ENCODE results near the gene GLRA3. TPM values are rescaled to one million over a fixed set of nuclear protein-coding genes. Genes with fewer than 3 reads are reported as not detected.
A peak's percentile ranks its signal among the peaks of the same experiment; 100 is the strongest.

Gene GLRA3
- total RNA-seq, 1 donor from 2014 or later, result not detected

DNA sequence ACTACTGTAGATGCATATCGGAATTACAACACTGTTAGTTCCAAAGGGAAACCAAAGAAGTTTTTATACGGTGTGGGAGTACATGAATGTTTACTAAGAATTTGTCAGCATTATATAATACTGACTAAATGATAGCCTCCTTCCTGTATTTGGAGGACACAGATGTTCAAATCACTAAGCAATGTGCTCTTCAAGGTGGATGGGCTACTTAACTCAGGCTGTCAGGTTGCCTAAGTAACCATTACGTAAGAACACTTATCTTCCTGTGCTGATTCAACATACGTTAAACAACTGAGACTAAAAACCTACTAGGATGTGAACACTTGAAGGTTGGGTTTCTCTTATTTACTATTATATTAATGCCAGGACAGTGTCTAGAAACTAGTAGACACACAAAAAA is 224.8 kb downstream of the GLRA3 start:
- no peak overlapping the region for H3K4me3 Mint-ChIP-seq
- no peak for DNase-seq
- no peaks in the 10 kb centered on the region for H3K9me3 Mint-ChIP-seq
- no peaks in the 10 kb centered on the region for H3K4me1 Mint-ChIP-seq
- intact Hi-C loops (cut with micrococcal nuclease), result no loop called here
- H3K36me3 Mint-ChIP-seq (ENCODE audit: low read depth), result no peaks in the 10 kb centered on the region
- H3K27ac Mint-ChIP-seq, result no peak overlapping the region
- H3K27me3 Mint-ChIP-seq, result peaks cover 3% of the 10 kb centered on the region

DNA sequence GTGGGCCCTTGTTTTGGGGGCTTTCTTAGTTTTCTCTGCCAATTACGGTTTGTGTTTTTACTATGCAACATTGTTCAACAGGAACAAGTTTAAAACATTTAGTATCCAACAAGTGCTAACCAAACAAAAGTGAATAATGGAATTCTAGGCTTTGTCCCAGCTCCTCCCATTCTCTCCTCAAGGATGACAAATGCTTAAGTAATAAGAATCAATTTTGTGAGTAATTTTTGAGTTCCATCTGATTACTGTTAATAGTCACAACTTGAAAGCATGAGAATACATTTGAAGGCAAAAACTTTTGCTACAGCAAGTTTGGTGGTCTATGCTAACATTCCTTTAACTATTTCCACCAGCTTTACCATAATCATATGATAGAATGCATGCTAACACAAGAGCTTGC is 228.7 kb downstream of the GLRA3 start:
- peaks cover 2% of the 10 kb centered on the region for H3K27me3 Mint-ChIP-seq
- no peaks in the 10 kb centered on the region for H3K4me1 Mint-ChIP-seq
- H3K4me3 Mint-ChIP-seq, result no peak overlapping the region
- DNase-seq, result no peak
- H3K36me3 Mint-ChIP-seq (ENCODE audit: low read depth), result no peaks in the 10 kb centered on the region
- H3K9me3 Mint-ChIP-seq, result no peaks in the 10 kb centered on the region
- no peak overlapping the region for H3K27ac Mint-ChIP-seq
- intact Hi-C loops (cut with micrococcal nuclease), result no loop called here

DNA sequence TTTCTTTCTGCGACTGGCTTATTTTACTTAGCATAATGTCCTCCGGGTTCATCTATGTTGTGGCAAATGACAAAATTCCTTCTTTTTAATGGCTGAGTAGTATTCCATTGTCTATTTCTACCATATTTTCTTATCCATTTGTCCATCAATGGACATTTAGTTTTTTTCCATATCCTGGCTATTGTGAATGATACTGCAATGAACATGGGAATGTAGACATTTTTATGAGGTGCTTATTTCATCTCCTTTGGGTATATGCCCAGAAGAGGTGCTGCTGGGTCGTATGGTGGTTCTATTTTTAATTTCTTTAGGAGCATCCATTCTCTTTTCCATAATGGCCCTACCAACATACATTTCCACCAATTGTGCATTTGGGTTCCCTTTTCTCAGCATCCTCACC is 230.2 kb downstream of the GLRA3 start:
- peaks cover 2% of the 10 kb centered on the region for H3K27me3 Mint-ChIP-seq

DNA sequence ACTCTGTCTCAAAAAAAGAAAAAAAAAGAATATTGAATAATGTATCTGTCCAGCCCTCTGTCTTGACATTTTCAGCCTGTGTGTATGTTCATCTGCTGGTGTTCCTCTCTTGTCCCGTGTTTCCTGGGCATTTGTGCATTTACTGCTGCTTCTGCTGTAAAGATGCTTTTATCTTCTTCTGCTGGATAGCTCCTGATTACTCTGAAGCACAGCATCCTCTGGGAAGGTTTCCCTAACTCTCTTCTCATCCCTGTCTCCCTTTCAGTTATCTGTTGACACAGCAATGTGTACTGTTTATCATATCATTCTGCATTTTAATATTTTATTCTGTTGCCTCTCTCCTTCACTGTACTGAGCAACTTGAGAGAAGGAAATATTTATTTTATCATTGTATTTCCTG is 232.5 kb downstream of the GLRA3 start:
- H3K27ac Mint-ChIP-seq, result no peak overlapping the region
- intact Hi-C loops (cut with micrococcal nuclease), result no loop called here
- no peaks in the 10 kb centered on the region for H3K9me3 Mint-ChIP-seq

More for the DNA sequence above, 230.2 kb downstream of the GLRA3 start:
- no peak for DNase-seq
- no peak overlapping the region for H3K27ac Mint-ChIP-seq
- H3K9me3 Mint-ChIP-seq, result no peaks in the 10 kb centered on the region
- intact Hi-C loops (cut with micrococcal nuclease), result no loop called here
- no peak overlapping the region for H3K4me3 Mint-ChIP-seq
- no peaks in the 10 kb centered on the region for H3K36me3 Mint-ChIP-seq (ENCODE audit: low read depth)
- no peaks in the 10 kb centered on the region for H3K4me1 Mint-ChIP-seq

DNA sequence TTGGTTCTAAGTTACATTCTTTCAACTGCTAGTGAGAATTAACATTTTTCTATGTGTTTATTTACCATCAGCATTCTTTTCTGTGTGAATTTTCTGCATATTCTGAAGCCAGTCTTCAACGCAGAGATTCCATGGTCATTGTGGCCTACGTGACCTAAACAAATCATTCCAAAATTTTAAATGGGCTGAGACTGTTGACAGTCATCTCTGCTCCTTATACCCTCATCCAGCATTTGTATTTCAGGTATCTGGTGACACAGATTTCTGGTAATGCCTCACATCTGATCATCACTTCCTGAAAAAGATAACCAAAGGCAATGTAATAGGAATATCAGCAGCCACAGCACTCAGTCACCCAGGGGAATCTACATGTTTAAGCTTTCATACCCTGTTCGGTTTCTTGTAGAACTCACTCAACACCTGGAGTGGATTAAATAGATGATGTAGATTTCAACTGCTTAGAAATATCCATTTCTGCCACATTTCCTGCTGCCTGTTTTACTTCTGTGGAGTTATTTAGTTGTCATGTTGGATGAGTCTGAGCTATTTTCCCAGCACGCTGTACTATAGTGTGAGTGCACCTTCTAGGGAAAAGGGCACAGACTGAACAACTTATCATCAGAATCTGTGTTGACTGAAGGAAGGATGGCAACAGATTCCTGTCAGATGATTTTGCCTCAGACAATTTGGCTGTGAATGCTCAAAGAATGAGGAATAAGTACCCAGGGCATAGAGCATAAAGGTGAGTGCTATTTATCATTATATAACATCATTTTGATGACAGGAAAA is 233.7 kb downstream of the GLRA3 start:
- Mint-ChIP-seq H3K9me3 (no peaks in the 10 kb centered on the region), H3K36me3 (ENCODE audit: low read depth) (no peaks in the 10 kb centered on the region), H3K27ac (no peak overlapping the region), H3K4me3 (no peak overlapping the region), H3K27me3 (no peaks in the 10 kb centered on the region), H3K4me1 (peaks cover 7% of the 10 kb centered on the region)
- intact Hi-C loops (cut with micrococcal nuclease), result no loop called here
- no peak for DNase-seq

More for the DNA sequence above, 232.5 kb downstream of the GLRA3 start:
- no peak overlapping the region for H3K4me3 Mint-ChIP-seq
- no peaks in the 10 kb centered on the region for H3K36me3 Mint-ChIP-seq (ENCODE audit: low read depth)
- H3K4me1 Mint-ChIP-seq, result peaks cover 4% of the 10 kb centered on the region
- no peaks in the 10 kb centered on the region for H3K27me3 Mint-ChIP-seq
- DNase-seq, result no peak

DNA sequence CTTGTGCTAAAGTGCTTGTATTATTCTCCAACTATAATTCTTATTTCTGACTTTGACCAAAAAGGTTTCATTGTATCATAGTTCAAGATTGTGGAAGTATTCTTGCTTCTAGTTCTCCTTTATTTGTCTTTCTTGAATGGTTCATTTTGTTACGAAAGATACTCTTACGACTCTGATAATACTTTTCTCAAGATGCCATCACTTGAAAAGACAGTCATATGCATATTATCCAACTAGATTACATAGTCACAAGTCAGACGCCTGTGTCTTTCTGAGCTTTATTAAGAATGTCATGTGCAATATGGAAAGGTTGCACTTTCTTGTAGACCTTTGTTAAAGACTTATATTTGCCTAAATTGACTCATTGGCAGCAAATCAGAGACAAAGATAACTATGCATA is 235.3 kb downstream of the GLRA3 start:
- H3K9me3 Mint-ChIP-seq, result no peaks in the 10 kb centered on the region
- no peak overlapping the region for H3K4me3 Mint-ChIP-seq
- DNase-seq, result no peak
- intact Hi-C loops (cut with micrococcal nuclease), result no loop called here
- H3K27ac Mint-ChIP-seq, result no peak overlapping the region
- peaks cover 7% of the 10 kb centered on the region for H3K4me1 Mint-ChIP-seq
- no peaks in the 10 kb centered on the region for H3K36me3 Mint-ChIP-seq (ENCODE audit: low read depth)
- H3K27me3 Mint-ChIP-seq, result no peaks in the 10 kb centered on the region

DNA sequence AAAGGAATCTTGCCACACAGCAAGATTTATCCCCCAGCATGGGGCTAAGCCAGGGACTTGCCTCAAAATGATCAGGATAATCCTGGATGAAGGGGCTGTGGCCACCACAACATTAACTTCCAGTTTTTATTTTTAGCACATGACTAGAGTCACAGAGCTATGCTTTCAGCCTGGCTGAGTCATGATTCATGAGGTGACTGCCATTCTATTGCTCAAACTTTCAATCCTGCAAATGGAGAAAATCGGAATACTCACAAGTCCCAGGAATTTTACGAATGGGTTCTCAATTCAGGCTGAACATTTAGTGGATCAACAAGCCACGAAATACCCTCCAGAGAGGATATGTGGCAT is 236.1 kb downstream of the GLRA3 start:
- Mint-ChIP-seq H3K9me3 (no peaks in the 10 kb centered on the region), H3K36me3 (ENCODE audit: low read depth) (no peaks in the 10 kb centered on the region), H3K4me3 (no peak overlapping the region), H3K27ac (no peak overlapping the region), H3K27me3 (no peaks in the 10 kb centered on the region), H3K4me1 (peaks cover 7% of the 10 kb centered on the region)
- DNase-seq, result no peak
- intact Hi-C loops (cut with micrococcal nuclease), result no loop called here

DNA sequence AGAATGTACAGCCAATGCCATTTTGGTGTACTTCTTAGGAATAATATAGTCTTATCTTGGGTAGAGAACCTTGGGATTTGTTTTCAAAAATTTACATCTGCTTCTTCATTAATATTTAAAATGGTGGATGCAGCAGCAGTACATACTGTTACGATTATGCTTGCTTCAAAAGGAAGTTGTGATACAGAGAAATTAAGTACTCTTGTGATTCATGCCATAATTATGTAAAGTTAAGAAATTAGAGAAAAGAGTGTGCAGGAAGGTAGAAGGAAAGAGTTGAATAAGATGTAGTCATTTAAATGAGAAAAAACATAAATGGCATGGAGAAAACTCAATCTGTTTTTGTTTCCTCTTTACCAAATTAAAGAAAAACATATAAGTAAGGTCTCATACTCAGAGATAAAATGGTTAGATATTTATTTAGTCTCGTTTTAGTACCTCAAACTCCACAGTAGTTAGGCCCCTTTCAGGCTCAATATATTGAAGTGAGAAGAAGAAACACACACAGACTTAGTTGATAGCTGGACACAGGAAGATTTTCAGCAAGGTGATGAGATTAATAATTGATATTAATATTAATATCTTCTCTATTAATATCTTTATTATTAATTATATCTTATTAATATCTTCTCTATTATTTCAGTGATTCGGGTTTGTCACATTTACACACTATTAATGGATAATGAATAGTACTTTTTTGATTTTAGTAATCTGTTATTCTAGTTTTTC is 236.6 kb downstream of the GLRA3 start:
- H3K9me3 Mint-ChIP-seq, result no peaks in the 10 kb centered on the region
- H3K27ac Mint-ChIP-seq, result no peak overlapping the region
- DNase-seq, result no peak
- H3K4me3 Mint-ChIP-seq, result no peak overlapping the region
- no peaks in the 10 kb centered on the region for H3K27me3 Mint-ChIP-seq
- intact Hi-C loops (cut with micrococcal nuclease), result no loop called here
- H3K4me1 Mint-ChIP-seq, result peaks cover 7% of the 10 kb centered on the region
- no peaks in the 10 kb centered on the region for H3K36me3 Mint-ChIP-seq (ENCODE audit: low read depth)

DNA sequence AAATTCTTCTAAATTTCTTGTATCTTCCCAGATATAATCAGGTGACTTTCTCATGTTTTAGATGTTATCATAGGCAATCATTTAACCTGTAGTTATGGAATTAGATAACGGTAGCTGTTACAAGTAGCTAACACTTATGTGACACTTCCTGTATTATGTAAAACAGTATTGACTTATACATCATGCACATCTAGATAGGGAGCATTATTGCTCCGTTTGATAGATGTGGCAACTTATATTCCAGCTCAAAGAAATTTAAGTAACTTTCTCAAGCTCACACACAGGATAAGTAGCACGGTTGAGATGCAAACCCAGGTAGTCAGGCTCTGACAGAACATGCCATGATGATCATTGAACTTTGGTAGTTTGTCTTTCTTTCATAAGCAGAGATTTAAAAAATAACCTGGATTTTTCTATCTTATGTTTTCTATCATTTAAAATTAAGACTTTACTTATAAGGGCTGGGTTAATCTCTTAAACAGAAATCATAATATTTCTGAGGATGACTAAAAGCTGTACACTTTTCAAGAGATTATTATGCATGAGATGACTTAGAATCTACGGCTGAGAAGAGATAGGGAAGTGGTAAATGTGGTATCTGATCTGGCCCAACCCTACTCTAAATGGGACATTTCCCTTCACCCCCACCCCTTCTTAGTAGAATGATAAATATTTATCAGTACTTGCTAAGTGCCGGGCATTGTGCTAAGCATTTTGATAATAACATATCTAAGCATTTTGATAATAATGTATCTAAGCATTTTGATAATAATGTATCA is 237.6 kb downstream of the GLRA3 start:
- Mint-ChIP-seq H3K4me3 (peak overlapping the region; percentile 3), H3K4me1 (peaks cover 7% of the 10 kb centered on the region), H3K27me3 (no peaks in the 10 kb centered on the region), H3K27ac (no peak overlapping the region), H3K36me3 (ENCODE audit: low read depth) (no peaks in the 10 kb centered on the region), H3K9me3 (no peaks in the 10 kb centered on the region)
- intact Hi-C loops (cut with micrococcal nuclease), result no loop called here
- peak; percentile 56 for DNase-seq

DNA sequence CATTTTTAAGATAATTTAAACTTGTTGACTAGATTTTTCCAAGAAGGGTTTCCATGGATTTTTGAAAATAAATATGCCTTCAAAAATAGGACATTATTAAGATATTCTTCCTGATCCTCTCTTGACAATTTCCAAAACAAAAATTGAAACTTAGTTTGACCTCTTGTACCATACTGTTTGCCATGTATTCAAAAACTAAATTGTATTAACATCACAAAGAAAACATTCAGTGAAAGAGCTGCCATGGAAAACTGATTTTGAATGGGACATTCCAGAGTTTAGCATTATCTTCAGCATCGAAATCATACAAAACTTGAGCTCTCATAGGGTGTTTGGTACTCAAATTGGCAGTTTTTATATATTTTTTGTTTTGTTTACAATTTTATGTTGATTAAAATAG is 238.7 kb downstream of the GLRA3 start:
- H3K9me3 Mint-ChIP-seq, result no peaks in the 10 kb centered on the region
- no peaks in the 10 kb centered on the region for H3K36me3 Mint-ChIP-seq (ENCODE audit: low read depth)
- H3K27ac Mint-ChIP-seq, result no peak overlapping the region
- peaks cover 7% of the 10 kb centered on the region for H3K4me1 Mint-ChIP-seq
- H3K4me3 Mint-ChIP-seq, result no peak overlapping the region
- H3K27me3 Mint-ChIP-seq, result no peaks in the 10 kb centered on the region
- no peak for DNase-seq
- intact Hi-C loops (cut with micrococcal nuclease), result no loop called here

Other genes with a start within 250 kb of the GLRA3 start
- gene ADAM29, start 89.1 kb upstream of the GLRA3 start, total RNA-seq, result not detected in 2 replicates